ENCODE data around the gene PAPSS2.

- TF ChIP-seq CTCF (IDR thresholded peaks at IDR 0.05) = no peak
- no peak for TF ChIP-seq POLR2A (IDR thresholded peaks at IDR 0.05)
These were observed 10.1 kb downstream of the PAPSS2 start for GRCh38 chr10:87669752-87670151.

Data from lower leg skin (tissue), 3 donors.